A549 (cell line): ENCODE measurements around the gene FOXJ3.

Experiments
- ATOH8 ChIP-seq: fragments of 250-450 bp; sonication (Bioruptor Pico); IDR thresholded peaks from 2 replicates; pipeline ENCODE4 v1.5.0; 2020; ENCODE audit warnings: low read depth, mild to moderate bottlenecking, moderate library complexity
- EP300 ChIP-seq, 2 experiments: fragments of >200 bp; sonication (Bioruptor Twin); formaldehyde crosslinking; IDR thresholded peaks; 2 replicates in 1 of 2; 3 replicates in 1 of 2; pipeline ENCODE4 v1.6.1; 2016 to 2017
- FOSB ChIP-seq: fragments of 250-450 bp; sonication (Bioruptor Pico); IDR thresholded peaks from 2 replicates; pipeline ENCODE4 v1.5.0; 2020; ENCODE audit warnings: mild to moderate bottlenecking, moderate library complexity
- FOSL2 ChIP-seq, 2 experiments: fragments of 450-650 bp in 1 of 2; fragments of >200 bp in 1 of 2; sonication (Bioruptor Twin) in 1 of 2; formaldehyde crosslinking; IDR thresholded peaks; 2 replicates each; pipeline versions ENCODE4 v1.5.0 to v1.6.1; 2016 to 2020; ENCODE audit warnings: mild to moderate bottlenecking in 1 of 2, moderate library complexity in 1 of 2
- JUN ChIP-seq, 2 experiments: fragments of >200 bp; sonication (Bioruptor Twin); formaldehyde crosslinking; IDR thresholded peaks; 2 replicates in 1 of 2; 3 replicates in 1 of 2; pipeline ENCODE4 v1.6.1; 2016 to 2017
- KDM5A ChIP-seq: fragments of 200-600 bp; sonication (generic); IDR thresholded peaks from 2 replicates; pipeline ENCODE4 v1.6.1; 2016; ENCODE audit warnings: antibody characterized with exemption, mild to moderate bottlenecking
- MAX ChIP-seq: IDR thresholded peaks from 2 replicates; pipeline ENCODE4 v1.6.1; 2012
- PBX3 ChIP-seq: IDR thresholded peaks from 2 replicates; pipeline ENCODE4 v1.6.1; 2012
- POLR2A ChIP-seq: IDR thresholded peaks from 2 replicates; pipeline ENCODE4 v1.6.1; 2012; ENCODE audit warnings: mild to moderate bottlenecking, low read length
- RFX5 ChIP-seq: fragments of 450-650 bp; IDR thresholded peaks from 2 replicates; pipeline ENCODE4 v1.7.1; 2014; ENCODE audit warnings: antibody characterized with exemption, mild to moderate bottlenecking, moderate library complexity
- USF2 ChIP-seq: fragments of 450-650 bp; IDR thresholded peaks from 2 replicates; pipeline ENCODE4 v1.6.1; 2014; ENCODE audit warnings: antibody characterized with exemption
- TF ChIP-seq, protein P1 (sequence below): fragments of >200 bp; sonication (Bioruptor Twin); formaldehyde crosslinking; IDR thresholded peaks from 3 replicates; pipeline ENCODE4 v1.5.1; 2016
- TF ChIP-seq, protein P2 (sequence below): fragments of 250-450 bp; sonication (Bioruptor Pico); IDR thresholded peaks from 2 replicates; pipeline ENCODE4 v1.5.0; 2021; ENCODE audit warnings: mild to moderate bottlenecking, moderate library complexity, borderline replicate concordance

DNA sequence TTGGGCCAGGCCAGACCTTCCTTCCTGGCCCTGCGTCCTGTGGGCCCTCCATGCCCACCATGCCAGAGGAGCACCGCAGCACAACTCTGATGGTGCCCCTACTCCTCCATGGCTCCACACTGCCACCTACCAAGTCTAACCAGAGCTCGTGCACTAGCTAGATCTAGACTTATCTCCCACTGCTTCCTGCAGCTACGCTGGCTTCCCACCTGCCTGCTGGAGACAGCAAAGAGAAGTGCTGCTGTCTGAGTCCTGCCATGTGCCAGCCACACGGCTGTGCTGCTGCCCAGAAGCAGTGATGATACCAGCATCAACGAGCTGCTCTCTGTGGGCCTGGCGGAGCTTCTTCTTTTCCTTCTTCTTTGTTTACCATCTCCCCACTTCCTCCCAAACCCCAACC, 177.4 kb downstream of the FOXJ3 start:
- TF ChIP-seq POLR2A (no peak), FOSB (CRISPR knock-in tag) (no peak), KDM5A (no peak), FOSL2 (IDR thresholded peaks at IDR 0.05) (no peak), FOSL2 (CRISPR knock-in tag; IDR thresholded peaks at IDR 0.05) (no peak), RFX5 (no peak), JUN (IDR thresholded peaks at IDR 0.05) (no peak), EP300 (IDR thresholded peaks at IDR 0.05) (no peak), ATOH8 (CRISPR knock-in tag) (no peak), MAX (no peak), USF2 (no peak), PBX3 (no peak)
- TF ChIP-seq, protein P1, sequence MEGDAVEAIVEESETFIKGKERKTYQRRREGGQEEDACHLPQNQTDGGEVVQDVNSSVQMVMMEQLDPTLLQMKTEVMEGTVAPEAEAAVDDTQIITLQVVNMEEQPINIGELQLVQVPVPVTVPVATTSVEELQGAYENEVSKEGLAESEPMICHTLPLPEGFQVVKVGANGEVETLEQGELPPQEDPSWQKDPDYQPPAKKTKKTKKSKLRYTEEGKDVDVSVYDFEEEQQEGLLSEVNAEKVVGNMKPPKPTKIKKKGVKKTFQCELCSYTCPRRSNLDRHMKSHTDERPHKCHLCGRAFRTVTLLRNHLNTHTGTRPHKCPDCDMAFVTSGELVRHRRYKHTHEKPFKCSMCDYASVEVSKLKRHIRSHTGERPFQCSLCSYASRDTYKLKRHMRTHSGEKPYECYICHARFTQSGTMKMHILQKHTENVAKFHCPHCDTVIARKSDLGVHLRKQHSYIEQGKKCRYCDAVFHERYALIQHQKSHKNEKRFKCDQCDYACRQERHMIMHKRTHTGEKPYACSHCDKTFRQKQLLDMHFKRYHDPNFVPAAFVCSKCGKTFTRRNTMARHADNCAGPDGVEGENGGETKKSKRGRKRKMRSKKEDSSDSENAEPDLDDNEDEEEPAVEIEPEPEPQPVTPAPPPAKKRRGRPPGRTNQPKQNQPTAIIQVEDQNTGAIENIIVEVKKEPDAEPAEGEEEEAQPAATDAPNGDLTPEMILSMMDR: no peak
- TF ChIP-seq, protein P2, sequence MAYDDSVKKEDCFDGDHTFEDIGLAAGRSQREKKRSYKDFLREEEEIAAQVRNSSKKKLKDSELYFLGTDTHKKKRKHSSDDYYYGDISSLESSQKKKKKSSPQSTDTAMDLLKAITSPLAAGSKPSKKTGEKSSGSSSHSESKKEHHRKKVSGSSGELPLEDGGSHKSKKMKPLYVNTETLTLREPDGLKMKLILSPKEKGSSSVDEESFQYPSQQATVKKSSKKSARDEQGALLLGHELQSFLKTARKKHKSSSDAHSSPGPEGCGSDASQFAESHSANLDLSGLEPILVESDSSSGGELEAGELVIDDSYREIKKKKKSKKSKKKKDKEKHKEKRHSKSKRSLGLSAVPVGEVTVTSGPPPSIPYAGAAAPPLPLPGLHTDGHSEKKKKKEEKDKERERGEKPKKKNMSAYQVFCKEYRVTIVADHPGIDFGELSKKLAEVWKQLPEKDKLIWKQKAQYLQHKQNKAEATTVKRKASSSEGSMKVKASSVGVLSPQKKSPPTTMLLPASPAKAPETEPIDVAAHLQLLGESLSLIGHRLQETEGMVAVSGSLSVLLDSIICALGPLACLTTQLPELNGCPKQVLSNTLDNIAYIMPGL (CRISPR knock-in tag): no peak
